H9 (cell line): ENCODE data around the gene NUDT21. TPM values are rescaled to one million over a fixed set of nuclear protein-coding genes. Genes with fewer than 3 reads are reported as not detected.

ENCODE experiments used
- DNase-seq: peaks from one replicate; pipeline ENCODE4 v3.0.0-alpha.2; 2017
- H2AFZ ChIP-seq: one replicate; pipeline ENCODE4 v1.6.1; 2013; ENCODE audit warnings: mild to moderate bottlenecking, low read length, control low read depth, moderate library complexity
- H2AK5ac ChIP-seq: 2 replicates; pipeline ENCODE4 v1.6.1; 2013; ENCODE audit warnings: low read length, control low read depth, mixed read lengths; ENCODE audit not compliant: insufficient read length
- H2BK120ac ChIP-seq: one replicate; pipeline ENCODE4 v1.6.1; 2013; ENCODE audit warnings: low read depth, mild to moderate bottlenecking, low read length, control low read depth, inconsistent platforms; ENCODE audit not compliant: poor library complexity, severe bottlenecking
- H2BK12ac ChIP-seq: 2 replicates; pipeline ENCODE4 v1.6.1; 2013; ENCODE audit warnings: low read length, control low read depth, mixed read lengths, low read depth; ENCODE audit not compliant: insufficient read length
- H2BK15ac ChIP-seq: 2 replicates; pipeline ENCODE4 v1.6.1; 2013; ENCODE audit warnings: low read depth, low read length, control low read depth
- H2BK20ac ChIP-seq: one replicate; pipeline ENCODE4 v1.6.1; 2013; ENCODE audit warnings: low read depth, mild to moderate bottlenecking, low read length, control low read depth, inconsistent platforms; ENCODE audit not compliant: poor library complexity, severe bottlenecking
- H2BK5ac ChIP-seq: 2 replicates; pipeline ENCODE4 v1.6.1; 2013; ENCODE audit warnings: low read length, control low read depth, mixed read lengths; ENCODE audit not compliant: insufficient read length
- H3K14ac ChIP-seq: 2 replicates; pipeline ENCODE4 v1.6.1; 2013; ENCODE audit warnings: low read length, control low read depth; ENCODE audit not compliant: insufficient read depth
- H3K18ac ChIP-seq: 2 replicates; pipeline ENCODE4 v1.6.1; 2013; ENCODE audit warnings: low read depth, mild to moderate bottlenecking, mixed read lengths, low read length, control low read depth; ENCODE audit not compliant: insufficient read length
- H3K23ac ChIP-seq: 2 replicates; pipeline ENCODE4 v1.6.1; 2013; ENCODE audit warnings: low read length, control low read depth, mixed read lengths, low read depth; ENCODE audit not compliant: insufficient read length
- H3K23me2 ChIP-seq: 2 replicates; pipeline ENCODE4 v1.6.1; 2013; ENCODE audit warnings: low read depth, mild to moderate bottlenecking, mixed read lengths, low read length, control low read depth; ENCODE audit not compliant: insufficient read length, poor library complexity, severe bottlenecking
- H3K27ac ChIP-seq: 2 replicates; pipeline ENCODE4 v1.5.1; 2013; ENCODE audit warnings: low read length, control low read depth, mixed read lengths, low read depth; ENCODE audit not compliant: insufficient read length
- H3K27me3 ChIP-seq: 2 replicates; pipeline ENCODE4 v1.6.1; 2013; ENCODE audit warnings: low read length, control low read depth, inconsistent platforms; ENCODE audit not compliant: insufficient read depth
- H3K4ac ChIP-seq: 2 replicates; pipeline ENCODE4 v1.6.1; 2013; ENCODE audit warnings: low read depth, mild to moderate bottlenecking, control low read depth, inconsistent platforms, low read length, moderate library complexity
- H3K4me1 ChIP-seq: 2 replicates; pipeline ENCODE4 v1.6.1; 2013; ENCODE audit warnings: low read length, control low read depth, inconsistent platforms; ENCODE audit not compliant: insufficient read depth
- H3K4me2 ChIP-seq: 2 replicates; pipeline ENCODE4 v1.6.1; 2013; ENCODE audit warnings: low read length, control low read depth, mixed read lengths; ENCODE audit not compliant: insufficient read length, insufficient read depth
- H3K56ac ChIP-seq: 2 replicates; pipeline ENCODE4 v1.6.1; 2013; ENCODE audit warnings: low read depth, mild to moderate bottlenecking, mixed read lengths, low read length, control low read depth; ENCODE audit not compliant: insufficient read length
- H3K79me1 ChIP-seq: 2 replicates; pipeline ENCODE4 v1.6.1; 2013; ENCODE audit warnings: low read depth, mild to moderate bottlenecking, moderate library complexity, low read length, control low read depth, inconsistent platforms; ENCODE audit not compliant: insufficient read depth, poor library complexity, severe bottlenecking
- H3K79me2 ChIP-seq: 2 replicates; pipeline ENCODE4 v1.6.1; 2013; ENCODE audit warnings: low read length, control low read depth, inconsistent platforms; ENCODE audit not compliant: insufficient read depth
- H3K9ac ChIP-seq: 2 replicates; pipeline ENCODE4 v1.6.1; 2013; ENCODE audit warnings: low read length, control low read depth, mixed read lengths; ENCODE audit not compliant: insufficient read length; ENCODE audit errors: extremely low read depth
- H3K9me3 ChIP-seq: one replicate; pipeline ENCODE4 v1.6.1; 2013; ENCODE audit warnings: low read depth, low read length, inconsistent platforms; ENCODE audit not compliant: control insufficient read depth
- H3T11ph ChIP-seq: one replicate; pipeline ENCODE4 v1.6.1; 2013; ENCODE audit warnings: mild to moderate bottlenecking, low read length, control low read depth, inconsistent platforms
- H4K20me1 ChIP-seq: one replicate; pipeline ENCODE4 v1.6.1; 2013; ENCODE audit not compliant: control insufficient read depth, insufficient read length, insufficient read depth
- H4K5ac ChIP-seq: 2 replicates; pipeline ENCODE4 v1.6.1; 2013; ENCODE audit warnings: low read depth, mild to moderate bottlenecking, mixed read lengths, low read length, control low read depth; ENCODE audit not compliant: insufficient read length
- H4K8ac ChIP-seq: replicated peaks from 2 replicates; pipeline ENCODE4 v1.6.1; 2013; ENCODE audit warnings: low read length, control low read depth, mixed read lengths, low read depth; ENCODE audit not compliant: insufficient read length
- H4K91ac ChIP-seq: 2 replicates; pipeline ENCODE4 v1.6.1; 2013; ENCODE audit warnings: low read depth, mild to moderate bottlenecking, moderate library complexity, mixed read lengths, low read length, control low read depth; ENCODE audit not compliant: insufficient read length
- H3K27ac Mint-ChIP-seq, 3 experiments: 2 replicates in 2 of 3; 3 replicates in 1 of 3; pipeline ENCODE4 v1.8.0; 2020 to 2021; ENCODE audit warnings: mixed read lengths in 3 of 3, mild to moderate bottlenecking in 1 of 3, moderate library complexity in 1 of 3
- H3K27me3 Mint-ChIP-seq: 2 replicates; pipeline ENCODE4 v1.8.0; 2021; ENCODE audit warnings: low read depth, mild to moderate bottlenecking, moderate library complexity, mixed read lengths
- H3K36me3 Mint-ChIP-seq, 3 experiments: 2 replicates in 2 of 3; 3 replicates in 1 of 3; pipeline ENCODE4 v1.8.0; 2020 to 2021; ENCODE audit warnings: low read depth in 3 of 3, mixed read lengths in 3 of 3; ENCODE audit not compliant: insufficient read depth in 1 of 3
- H3K4me1 Mint-ChIP-seq, 2 experiments: 2 replicates each; pipeline ENCODE4 v1.8.0; 2020; ENCODE audit warnings: mixed read lengths in 2 of 2
- H3K4me3 Mint-ChIP-seq, 2 experiments: 2 replicates in 1 of 2; 3 replicates in 1 of 2; pipeline ENCODE4 v1.8.0; 2020 to 2021; ENCODE audit warnings: mild to moderate bottlenecking in 2 of 2, mixed read lengths in 2 of 2, moderate library complexity in 1 of 2
- H3K9me3 Mint-ChIP-seq, 2 experiments: 2 replicates in 1 of 2; 3 replicates in 1 of 2; pipeline ENCODE4 v1.8.0; 2020; ENCODE audit warnings: mild to moderate bottlenecking in 2 of 2, mixed read lengths in 2 of 2, moderate library complexity in 1 of 2
- CTCF ChIP-seq: fragments of 200-600 bp; sonication (generic); conservative IDR thresholded peaks from 3 replicates; pipeline ENCODE4 v1.8.0; 2021; ENCODE audit warnings: antibody characterized with exemption, mild to moderate bottlenecking
- total RNA-seq: library from RNA; stranded (reverse); gene quantifications from 2 replicates; pipeline ENCODE4 v1.2.1, GENCODE V29; 2021

The NUDT21 gene
- total RNA-seq, 1 experiment from 2014 or later: 276 TPM

GRCh38 chr16:56420613-56421012, 30.5 kb downstream of the NUDT21 start:
- no peak overlapping the region for H2BK5ac ChIP-seq
- H4K91ac ChIP-seq: no peak overlapping the region
- peaks cover 14% of the 10 kb centered on the region for H3K27me3 Mint-ChIP-seq
- no peak overlapping the region for H3K18ac ChIP-seq
- no peak overlapping the region for H3K23ac ChIP-seq
- no peaks in the 10 kb centered on the region for H3K9me3 Mint-ChIP-seq
- peaks cover 38 to 44% of the 10 kb centered on the region in 2 experiments for H3K4me1 Mint-ChIP-seq
- no peak overlapping the region for H2BK12ac ChIP-seq
- H3K27me3 ChIP-seq: no peaks in the 10 kb centered on the region; the same call in 1 of the 2 replicates
- H3K9ac ChIP-seq: no peak overlapping the region
- no peak overlapping the region for H2BK20ac ChIP-seq
- H2AK5ac ChIP-seq: no peak overlapping the region
- H3K4me1 ChIP-seq: peaks cover 7% of the 10 kb centered on the region; the same call in 1 of the 2 replicates
- H3K4me2 ChIP-seq: no peak overlapping the region
- peaks cover 2% of the 10 kb centered on the region; the same call in 1 of the 2 replicates for H3K79me2 ChIP-seq
- no peak overlapping the region for H3K14ac ChIP-seq
- H3K36me3 Mint-ChIP-seq: no peaks in the 10 kb centered on the region; a peak in 2 of 7 replicates
- H4K20me1 ChIP-seq: no peaks in the 10 kb centered on the region
- H3T11ph ChIP-seq: no peak overlapping the region
- H3K4ac ChIP-seq: no peak overlapping the region
- H3K27ac Mint-ChIP-seq: 0 out of 7 replicates have a peak overlapping the region, but pooled peaks of 1 of the 3 experiments have one; percentile 9
- no peak overlapping the region for H3K56ac ChIP-seq
- H3K4me3 Mint-ChIP-seq: no peak overlapping the region
- no peak for TF ChIP-seq CTCF
- H2BK15ac ChIP-seq: no peak overlapping the region
- H3K9me3 ChIP-seq: no peaks in the 10 kb centered on the region
- no peak overlapping the region for H3K27ac ChIP-seq
- no peaks in the 10 kb centered on the region for H3K79me1 ChIP-seq
- H2BK120ac ChIP-seq: no peak overlapping the region
- H3K23me2 ChIP-seq: peaks cover 7% of the 10 kb centered on the region
- no peak overlapping the region for H4K5ac ChIP-seq
- DNase-seq: no peak
- no peak overlapping the region for H2AFZ ChIP-seq
- H4K8ac ChIP-seq: no peak overlapping the region
